ENCODE results near the gene ZGRF1.

DNA sequence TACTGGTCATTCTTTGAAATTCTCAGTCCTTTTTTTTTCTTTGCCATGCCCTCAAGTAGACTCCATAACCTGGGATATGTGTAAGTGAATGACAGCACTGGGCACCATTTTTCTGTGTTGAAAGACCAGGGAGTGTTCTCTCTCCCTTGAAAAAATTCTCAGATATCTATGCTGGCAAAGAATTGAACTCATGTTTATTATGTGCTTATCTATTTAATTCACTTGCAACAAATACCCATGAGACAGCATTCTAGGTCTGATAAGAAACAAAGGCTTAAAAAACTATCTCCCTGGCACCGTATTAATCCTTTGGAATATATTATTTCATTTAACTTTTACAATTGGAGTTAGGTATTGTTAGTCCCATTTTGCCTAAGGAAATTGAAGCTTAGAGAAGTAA, 37.0 kb upstream of the ZGRF1 start:
- TF ChIP-seq, protein P1, sequence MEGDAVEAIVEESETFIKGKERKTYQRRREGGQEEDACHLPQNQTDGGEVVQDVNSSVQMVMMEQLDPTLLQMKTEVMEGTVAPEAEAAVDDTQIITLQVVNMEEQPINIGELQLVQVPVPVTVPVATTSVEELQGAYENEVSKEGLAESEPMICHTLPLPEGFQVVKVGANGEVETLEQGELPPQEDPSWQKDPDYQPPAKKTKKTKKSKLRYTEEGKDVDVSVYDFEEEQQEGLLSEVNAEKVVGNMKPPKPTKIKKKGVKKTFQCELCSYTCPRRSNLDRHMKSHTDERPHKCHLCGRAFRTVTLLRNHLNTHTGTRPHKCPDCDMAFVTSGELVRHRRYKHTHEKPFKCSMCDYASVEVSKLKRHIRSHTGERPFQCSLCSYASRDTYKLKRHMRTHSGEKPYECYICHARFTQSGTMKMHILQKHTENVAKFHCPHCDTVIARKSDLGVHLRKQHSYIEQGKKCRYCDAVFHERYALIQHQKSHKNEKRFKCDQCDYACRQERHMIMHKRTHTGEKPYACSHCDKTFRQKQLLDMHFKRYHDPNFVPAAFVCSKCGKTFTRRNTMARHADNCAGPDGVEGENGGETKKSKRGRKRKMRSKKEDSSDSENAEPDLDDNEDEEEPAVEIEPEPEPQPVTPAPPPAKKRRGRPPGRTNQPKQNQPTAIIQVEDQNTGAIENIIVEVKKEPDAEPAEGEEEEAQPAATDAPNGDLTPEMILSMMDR (IDR thresholded peaks at IDR 0.05 in 4 of 5, conservative IDR thresholded peaks at IDR 0.05 in 1 of 5): no peak
- TF ChIP-seq POLR2A (IDR thresholded peaks at IDR 0.05): no peak
